Subcutaneous abdominal adipose tissue (tissue), 5 donors: ENCODE results near the gene MMS22L.

ENCODE experiments used
- H3K27ac ChIP-seq: one replicate; pipeline ENCODE4 v1.7.0; 2013; ENCODE audit warnings: low read depth, mild to moderate bottlenecking, inconsistent platforms, low read length, moderate library complexity
- H3K27me3 ChIP-seq, 5 donors: one replicate each; pipeline ENCODE4 v1.7.0; 2013; ENCODE audit warnings: low read length in 5 of 5, inconsistent platforms in 1 of 5; ENCODE audit not compliant: control insufficient read depth in 5 of 5, insufficient read depth in 4 of 5
- H3K36me3 ChIP-seq, 5 donors: one replicate each; pipeline ENCODE4 v1.7.0; 2013; ENCODE audit warnings: low read length in 5 of 5; ENCODE audit not compliant: control insufficient read depth in 5 of 5, insufficient read depth in 5 of 5
- H3K4me1 ChIP-seq, 5 donors: one replicate each; pipeline ENCODE4 v1.7.0; 2013; ENCODE audit warnings: low read length in 5 of 5, mild to moderate bottlenecking in 3 of 5, moderate library complexity in 1 of 5; ENCODE audit not compliant: control insufficient read depth in 5 of 5, insufficient read depth in 5 of 5
- H3K4me3 ChIP-seq, 5 donors: one replicate each; pipeline ENCODE4 v1.7.0; 2013; ENCODE audit warnings: low read length in 5 of 5, low read depth in 1 of 5
- H3K9ac ChIP-seq, 5 donors: one replicate each; pipeline ENCODE4 v1.7.0; 2013; ENCODE audit warnings: low read length in 5 of 5, mild to moderate bottlenecking in 4 of 5, moderate library complexity in 3 of 5
- H3K9me3 ChIP-seq, 5 donors: one replicate each; pipeline ENCODE4 v1.7.0; 2013; ENCODE audit warnings: low read length in 5 of 5; ENCODE audit not compliant: control insufficient read depth in 5 of 5
- donor health status: healthy.
- donor health status: healthy.
- donor health status: healthy.
- donor health status: healthy.
- donor health status: healthy.

Gene MMS22L

DNA sequence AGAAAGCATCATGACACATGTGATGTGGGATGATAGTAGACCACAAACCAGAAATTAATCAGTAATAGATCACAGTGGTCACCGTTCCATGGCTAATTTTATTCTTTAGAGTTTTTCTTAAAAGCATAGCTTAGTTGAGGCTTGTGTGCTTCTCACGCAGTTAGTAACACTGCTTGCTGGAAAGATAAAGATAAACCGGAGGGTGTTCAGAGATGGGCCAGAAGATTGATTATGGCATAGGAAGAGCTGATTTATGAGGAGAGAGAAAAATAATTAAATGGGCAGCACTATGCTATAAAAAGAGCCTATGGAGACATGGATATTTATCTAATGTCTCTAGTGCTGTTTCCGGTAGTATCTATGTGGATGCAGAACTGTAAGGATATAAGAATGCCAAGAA is 173.6 kb downstream of the MMS22L start:
- Histone ChIP-seq H3K36me3 (no peaks in the 10 kb centered on the region), H3K9me3 (peaks cover 0 to 8% (median 4%) of the 10 kb centered on the region in 5 donors), H3K4me1 (no peaks in the 10 kb centered on the region), H3K9ac (no peak overlapping the region), H3K4me3 (no peak overlapping the region), H3K27ac (no peak overlapping the region), H3K27me3 (peaks cover 0 to 4% (median 0%) of the 10 kb centered on the region in 5 donors)

DNA sequence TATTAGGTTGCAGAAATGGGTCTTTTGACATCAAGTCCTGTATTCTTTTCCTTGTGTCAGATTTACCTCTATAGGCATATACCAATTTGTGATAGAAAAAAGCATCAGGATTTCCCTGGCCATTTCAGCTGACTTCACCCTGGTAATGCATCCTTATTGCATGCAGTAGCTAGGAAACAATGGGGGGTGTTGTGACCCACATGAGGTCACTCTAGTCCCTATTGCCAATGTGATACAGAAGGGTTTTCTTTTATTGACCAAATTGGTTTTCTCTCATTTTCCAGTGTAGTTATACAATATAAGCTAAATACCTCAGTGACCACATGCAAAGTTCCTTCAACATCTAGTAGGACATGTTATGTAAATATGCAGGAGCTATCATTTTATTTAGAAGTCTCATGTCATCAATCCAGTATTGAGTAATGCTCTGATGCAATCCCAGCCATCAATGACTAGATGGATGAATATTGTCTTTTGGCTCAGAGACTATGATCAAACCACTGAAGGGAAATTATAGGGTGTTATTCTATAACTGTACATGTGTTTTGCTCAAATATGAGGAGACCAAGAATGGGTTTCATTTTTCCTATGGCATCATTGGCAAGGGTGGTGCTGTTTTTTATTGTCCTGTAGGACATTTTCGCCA is 180.7 kb downstream of the MMS22L start:
- Histone ChIP-seq H3K4me1 (no peaks in the 10 kb centered on the region), H3K4me3 (no peak overlapping the region), H3K9ac (no peak overlapping the region), H3K9me3 (no peaks in the 10 kb centered on the region), H3K27me3 (no peaks in the 10 kb centered on the region), H3K36me3 (no peaks in the 10 kb centered on the region), H3K27ac (no peak overlapping the region)

DNA sequence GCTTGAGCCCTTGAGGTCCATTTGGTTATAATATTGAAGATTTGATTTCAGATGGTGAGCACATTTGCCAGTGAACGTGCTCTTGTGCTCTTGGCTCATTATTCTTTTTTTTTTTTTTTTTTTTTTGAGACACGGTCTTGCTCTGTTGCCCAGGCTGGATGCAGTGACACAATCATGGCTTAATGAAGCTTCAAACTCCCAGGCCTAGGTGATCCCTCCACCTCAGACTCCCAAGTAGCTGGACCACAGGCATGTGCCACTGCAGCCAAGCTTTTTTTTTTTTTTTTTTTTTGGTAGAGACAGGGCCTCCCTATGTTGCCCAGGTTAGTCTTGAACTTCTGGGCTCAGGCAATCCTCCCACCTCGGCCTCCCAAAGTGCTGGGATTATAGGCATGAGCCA is 182.3 kb downstream of the MMS22L start:
- Histone ChIP-seq H3K9ac (no peak overlapping the region), H3K4me1 (no peaks in the 10 kb centered on the region), H3K9me3 (no peaks in the 10 kb centered on the region), H3K36me3 (no peaks in the 10 kb centered on the region), H3K4me3 (no peak overlapping the region), H3K27me3 (no peaks in the 10 kb centered on the region), H3K27ac (no peak overlapping the region)

DNA sequence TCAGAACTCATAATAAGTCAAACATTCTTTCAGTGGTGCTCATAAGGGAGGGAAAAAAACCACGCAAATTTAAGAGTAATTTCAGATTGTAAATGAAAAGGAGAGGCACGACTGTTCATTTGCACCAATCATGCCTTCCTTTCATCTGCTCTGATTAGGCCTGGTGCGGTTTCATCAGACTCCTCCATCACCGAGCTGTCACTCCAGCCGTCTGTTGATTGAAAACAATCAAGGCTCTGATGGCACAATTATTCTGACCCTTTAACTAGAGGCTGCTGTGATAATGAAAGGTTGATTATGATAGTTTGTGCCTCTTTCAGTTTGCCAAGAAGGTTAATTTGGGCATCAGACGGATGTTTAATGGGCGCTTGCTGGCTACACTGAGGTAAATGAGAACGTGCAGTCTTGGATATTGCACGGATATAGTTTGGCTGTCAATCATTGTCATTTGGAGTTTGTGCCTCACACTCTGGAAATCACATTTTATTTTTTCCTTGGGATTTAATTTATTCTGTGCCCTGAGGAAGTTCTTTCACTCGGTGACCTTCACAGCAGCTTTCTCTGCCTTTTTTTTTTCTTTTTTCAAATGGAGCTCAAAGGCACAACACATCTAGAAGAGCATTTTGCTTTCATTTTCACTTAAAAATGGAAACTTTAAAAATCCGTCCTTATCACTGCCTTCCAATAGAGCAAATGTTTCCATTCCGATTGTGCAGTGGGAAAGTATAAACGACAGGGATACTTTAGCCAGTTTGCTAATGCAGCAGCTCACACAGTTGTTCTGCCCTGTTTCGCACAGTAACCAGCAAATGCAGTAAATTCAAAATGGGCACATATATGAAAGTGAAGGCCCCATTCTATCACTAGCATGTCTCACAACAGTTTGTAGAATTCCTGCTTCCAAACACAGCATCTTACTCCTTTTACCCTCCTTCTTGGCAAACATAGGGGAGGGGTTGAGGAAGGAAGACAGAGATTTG is 185.7 kb downstream of the MMS22L start:
- Histone ChIP-seq H3K9ac (no peak overlapping the region), H3K27me3 (no peaks in the 10 kb centered on the region), H3K4me1 (no peaks in the 10 kb centered on the region), H3K36me3 (no peaks in the 10 kb centered on the region), H3K27ac (no peak overlapping the region), H3K4me3 (no peak overlapping the region), H3K9me3 (no peaks in the 10 kb centered on the region)

DNA sequence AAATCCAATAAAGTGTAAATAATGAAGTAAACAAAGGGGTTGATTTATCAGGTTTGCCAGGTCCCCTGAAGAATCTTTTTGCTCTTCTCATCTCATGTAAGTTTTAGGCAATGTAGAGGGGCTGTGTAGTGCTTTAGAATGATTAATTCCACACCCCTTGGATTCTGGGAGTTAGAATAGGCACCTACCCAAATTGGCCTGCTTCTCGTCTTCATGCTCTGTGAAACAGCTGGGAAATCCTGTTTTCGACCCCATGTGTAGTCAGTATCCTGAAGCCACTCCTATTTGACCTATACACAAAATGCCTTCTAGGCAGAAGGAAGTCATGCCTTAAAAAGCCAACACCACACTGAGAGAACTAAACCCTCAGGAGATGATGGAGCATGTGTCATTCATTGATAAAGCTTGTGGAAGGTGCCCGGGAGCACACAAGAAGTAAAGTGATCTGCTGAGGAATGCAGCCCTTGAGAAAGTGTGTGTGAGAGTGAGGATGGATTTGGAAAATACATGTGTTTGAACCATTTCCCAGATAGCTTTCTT is 187.6 kb downstream of the MMS22L start:
- Histone ChIP-seq H3K4me1 (no peaks in the 10 kb centered on the region), H3K9ac (no peak overlapping the region), H3K4me3 (no peak overlapping the region), H3K9me3 (no peaks in the 10 kb centered on the region), H3K36me3 (no peaks in the 10 kb centered on the region), H3K27me3 (no peaks in the 10 kb centered on the region), H3K27ac (no peak overlapping the region)

DNA sequence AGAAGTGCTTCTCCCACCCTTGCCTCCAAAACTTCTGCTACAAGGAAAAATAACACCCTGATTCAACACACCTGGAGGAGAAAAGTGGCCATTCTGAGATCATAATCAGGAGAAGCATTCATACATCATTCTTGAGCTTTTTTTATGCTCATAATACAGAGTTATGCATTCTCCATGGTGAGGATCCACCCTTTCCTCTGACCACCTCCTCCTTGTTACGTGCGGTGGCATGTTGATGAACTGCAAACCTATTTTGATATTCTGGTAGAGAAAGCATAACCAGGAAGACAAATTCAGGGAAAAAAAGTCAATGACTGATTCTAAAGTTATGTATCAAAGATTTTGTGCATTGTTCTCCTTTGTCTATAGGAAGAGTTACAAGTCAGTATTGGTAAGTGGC is 188.6 kb downstream of the MMS22L start:
- Histone ChIP-seq H3K4me1 (no peaks in the 10 kb centered on the region), H3K36me3 (no peaks in the 10 kb centered on the region)

DNA sequence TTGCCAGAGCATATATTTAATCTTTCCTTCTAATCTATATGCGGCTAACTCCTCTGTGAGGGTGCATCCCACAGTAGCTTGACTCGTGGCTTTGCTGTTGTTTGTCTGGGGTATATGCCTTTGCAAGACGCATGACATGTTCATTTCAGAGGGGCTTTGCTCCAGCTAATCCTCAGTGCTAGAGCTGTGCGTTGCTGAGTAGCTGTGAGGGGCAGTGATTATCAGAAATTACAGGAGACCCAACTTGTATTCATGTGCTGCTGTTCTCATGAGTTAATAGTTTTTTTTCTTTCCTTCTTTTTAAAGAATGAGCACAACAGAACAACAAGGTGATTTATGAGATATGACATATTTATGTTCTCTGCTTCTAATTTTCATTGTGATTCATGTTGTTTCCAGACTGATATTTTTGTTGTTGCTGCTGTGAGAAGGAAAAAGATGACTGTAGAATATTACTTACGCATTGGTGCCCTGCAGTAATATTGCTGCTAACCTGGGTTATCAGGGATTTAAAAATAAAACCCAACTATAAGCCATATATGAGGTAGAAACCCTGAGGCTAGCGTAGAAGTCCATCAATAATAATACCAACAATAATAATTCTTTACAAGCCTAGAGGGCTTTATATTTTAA is 190.2 kb downstream of the MMS22L start:
- H3K27ac ChIP-seq = no peak overlapping the region
- H3K9ac ChIP-seq = no peak overlapping the region

More for the DNA sequence above, 188.6 kb downstream of the MMS22L start:
- Histone ChIP-seq H3K9ac (no peak overlapping the region), H3K9me3 (no peaks in the 10 kb centered on the region), H3K27ac (no peak overlapping the region), H3K4me3 (no peak overlapping the region), H3K27me3 (no peaks in the 10 kb centered on the region)

More for the DNA sequence above, 190.2 kb downstream of the MMS22L start:
- H3K4me1 ChIP-seq = no peaks in the 10 kb centered on the region
- no peaks in the 10 kb centered on the region for H3K27me3 ChIP-seq
- no peaks in the 10 kb centered on the region for H3K36me3 ChIP-seq
- H3K9me3 ChIP-seq = no peaks in the 10 kb centered on the region
- H3K4me3 ChIP-seq = no peak overlapping the region
